ENCODE results near the gene CTDSPL.

Gene CTDSPL

DNA sequence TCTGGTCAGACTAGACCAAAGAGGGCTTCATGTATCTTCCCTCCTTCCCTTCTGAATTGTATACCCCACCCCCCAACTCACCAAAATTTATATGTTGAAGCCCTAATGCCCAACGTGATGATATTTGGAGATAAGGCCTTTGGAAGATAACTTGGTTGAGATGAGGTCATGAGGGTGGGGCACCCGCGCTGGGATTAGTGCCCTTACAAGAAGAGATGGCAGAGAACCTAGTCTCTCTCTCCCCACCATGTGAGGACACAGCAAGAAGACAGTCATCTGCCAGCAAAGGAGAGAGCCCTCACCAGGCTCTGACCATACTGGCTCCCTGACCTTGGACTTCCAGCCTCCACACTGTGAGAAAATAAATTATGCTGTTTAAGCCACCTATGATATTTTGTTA, 154.3 kb downstream of the CTDSPL start:
- no peak for DNase-seq (ENCODE audit: low read depth in 2 of 3, low spot score in 1 of 3)

DNA sequence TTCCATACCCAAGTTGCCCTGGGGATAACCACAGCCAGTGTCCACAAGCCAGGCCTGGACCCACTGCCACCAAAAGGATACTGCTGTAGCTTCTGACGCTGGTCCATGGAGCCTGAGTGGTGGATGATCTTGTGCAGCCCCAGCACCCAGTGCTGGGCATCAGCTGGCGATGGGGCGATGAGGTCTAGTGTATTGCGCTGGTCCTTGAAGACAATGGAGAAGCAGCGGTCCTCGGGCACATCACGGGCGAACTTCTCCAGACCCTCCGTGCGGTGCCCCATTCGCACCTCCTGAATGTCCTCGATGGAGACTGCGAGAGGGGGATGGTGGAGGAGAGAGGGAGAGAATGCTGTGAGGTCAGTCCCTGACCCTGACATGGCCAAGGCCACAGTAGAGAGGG, 154.7 kb downstream of the CTDSPL start:
- no peak for DNase-seq (ENCODE audit: low read depth in 2 of 3, low spot score in 1 of 3)

DNA sequence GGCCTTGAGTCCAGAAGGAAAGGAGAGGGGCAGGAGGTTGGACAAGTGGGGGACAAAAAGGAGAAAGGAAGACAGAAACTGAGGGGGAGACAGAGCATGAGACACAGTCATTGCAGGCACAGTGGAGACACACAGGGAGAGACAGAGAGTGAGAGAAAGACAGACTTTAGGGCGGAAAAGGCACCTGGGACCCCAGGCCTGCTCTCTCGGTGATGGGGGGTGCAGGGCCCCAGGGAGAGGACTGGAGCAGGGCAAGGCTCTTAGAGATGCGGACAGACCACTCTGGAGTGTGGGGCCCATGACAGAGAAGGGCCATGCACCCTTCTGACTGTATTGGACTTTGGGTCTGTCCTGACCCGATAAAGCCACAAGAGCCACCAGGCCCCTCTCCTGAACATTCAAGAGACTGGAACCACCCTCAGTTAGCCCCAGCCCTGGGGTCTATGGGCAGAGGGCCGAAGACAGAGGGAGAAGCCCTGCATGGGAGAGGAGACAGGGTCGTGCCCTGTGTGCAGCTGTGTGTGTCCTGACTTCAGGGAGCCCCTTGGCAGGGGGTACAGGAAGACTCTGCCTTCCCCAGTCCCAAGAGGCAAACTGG, 155.3 kb downstream of the CTDSPL start:
- no peak for DNase-seq (ENCODE audit: low read depth in 2 of 3, low spot score in 1 of 3)

DNA sequence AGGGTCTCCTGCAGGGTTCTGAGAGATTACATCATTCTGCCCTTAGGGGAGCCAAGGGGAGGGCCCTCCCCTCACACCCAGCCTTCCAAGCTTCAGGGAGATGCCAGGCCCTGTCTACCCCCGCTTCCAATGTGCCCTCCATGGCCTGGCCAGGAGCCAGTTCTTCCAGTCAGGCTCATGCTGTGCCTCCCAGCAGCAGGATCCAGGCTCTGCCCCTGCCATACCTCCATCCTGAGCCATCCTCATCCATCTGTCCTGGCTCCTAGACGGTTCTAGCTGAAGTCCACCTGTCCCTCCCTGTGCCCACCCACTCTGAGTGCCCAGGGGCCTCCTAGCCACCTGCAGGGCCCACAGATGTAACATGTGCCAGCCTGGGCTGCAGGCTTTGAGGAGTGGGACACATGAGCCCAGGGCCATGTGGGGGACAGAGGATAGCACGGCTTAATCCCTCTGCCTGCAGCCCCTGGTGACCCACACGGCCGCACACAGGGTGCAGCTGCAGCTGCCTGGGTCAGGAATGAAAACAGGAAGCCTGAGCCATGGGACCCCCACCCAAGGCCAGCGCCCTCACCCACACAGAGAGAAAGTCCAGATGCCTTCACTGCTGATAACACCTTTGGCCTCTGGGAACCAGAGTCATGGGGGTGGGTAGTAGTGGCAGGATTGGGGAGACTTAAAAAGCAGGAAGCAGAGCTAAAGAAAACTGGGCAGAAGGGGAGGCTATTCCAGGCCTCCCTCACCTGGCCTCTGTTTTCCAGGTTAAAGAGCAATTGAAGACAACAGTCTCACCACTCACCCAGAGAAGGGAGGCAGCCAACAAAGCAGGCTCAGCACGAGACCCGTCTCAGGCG, 156.0 kb downstream of the CTDSPL start:
- no peak for DNase-seq (ENCODE audit: low read depth in 2 of 3, low spot score in 1 of 3)

DNA sequence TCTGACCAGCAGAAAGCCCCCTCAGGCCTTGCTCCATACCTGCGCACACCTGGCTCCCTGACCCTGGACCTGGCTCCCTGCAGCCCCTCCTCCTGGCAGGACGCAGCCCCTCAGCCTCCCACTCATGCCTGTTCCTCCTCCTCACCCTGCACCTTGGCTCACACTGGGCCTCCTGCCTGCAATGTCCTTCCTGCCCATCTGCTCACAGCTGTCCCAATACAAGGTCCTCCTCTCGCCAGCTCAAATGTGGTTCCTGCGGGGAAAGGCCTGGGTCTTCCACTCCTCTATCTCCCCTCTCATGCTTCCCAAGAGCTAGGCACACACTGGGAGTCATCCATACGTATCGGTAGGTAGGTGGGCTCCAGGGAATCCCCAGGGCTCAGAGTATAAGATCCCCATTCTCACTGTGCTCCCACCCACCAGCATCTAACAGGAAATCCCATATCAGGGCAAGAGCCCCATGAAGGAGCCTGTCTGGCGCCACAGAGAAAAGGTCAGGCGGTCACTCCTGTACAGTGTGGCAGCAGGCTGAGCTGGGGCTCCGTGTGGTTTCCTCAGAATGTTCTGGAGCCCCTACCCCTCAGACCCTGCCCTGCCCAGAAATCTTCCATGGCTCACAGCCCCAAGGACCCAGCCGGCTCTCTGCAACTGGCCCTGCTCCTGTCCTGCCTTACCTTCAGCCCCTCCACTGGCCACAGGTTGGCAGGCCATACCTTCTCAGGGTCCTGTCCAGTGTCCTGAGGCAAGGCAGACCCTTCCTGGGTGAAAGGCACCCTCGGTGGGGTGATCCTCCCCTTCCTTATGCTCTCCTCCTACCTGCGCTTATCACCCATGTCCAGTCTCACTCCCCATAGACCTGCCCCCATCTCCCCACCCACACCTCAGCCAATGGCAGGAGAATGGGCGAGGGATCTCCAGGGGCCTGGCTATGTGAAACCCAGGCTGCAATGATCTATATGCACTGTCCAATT, 156.9 kb downstream of the CTDSPL start:
- no peak for DNase-seq (ENCODE audit: low read depth in 2 of 3, low spot score in 1 of 3)

DNA sequence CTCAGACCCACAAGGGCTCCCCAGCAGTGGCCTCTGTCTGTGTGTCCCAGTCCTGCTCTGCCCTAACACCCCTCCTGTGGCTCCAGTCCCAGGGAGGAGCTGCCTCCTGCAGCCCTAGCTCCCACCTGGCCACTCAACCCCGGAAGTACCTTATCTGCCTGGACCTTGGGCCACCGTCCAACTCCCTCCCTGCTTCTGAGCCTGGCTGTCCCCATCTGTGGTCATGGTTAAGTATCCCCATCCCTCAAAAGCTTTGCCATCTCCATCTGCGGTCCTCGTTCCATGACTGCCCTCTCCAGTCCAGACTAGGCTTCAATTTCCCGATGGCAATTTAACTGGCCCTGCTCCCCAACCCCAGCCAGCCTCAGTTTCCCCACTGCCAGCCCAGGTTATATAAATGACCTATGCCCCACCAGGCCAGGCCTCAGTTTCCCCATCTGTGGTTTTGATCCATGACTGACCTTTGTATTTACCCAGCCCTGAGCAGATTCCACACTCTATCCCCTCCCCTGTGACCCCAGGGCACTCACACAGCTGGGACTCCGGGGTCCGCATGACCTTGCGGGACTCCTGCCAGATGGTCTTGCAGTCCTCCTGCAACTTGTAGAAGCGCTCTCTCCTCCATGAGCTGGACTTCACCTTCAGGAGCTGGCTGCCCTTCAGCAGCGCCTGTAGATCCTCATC, 158.1 kb downstream of the CTDSPL start:
- no peak for DNase-seq (ENCODE audit: low read depth in 2 of 3, low spot score in 1 of 3)

DNA sequence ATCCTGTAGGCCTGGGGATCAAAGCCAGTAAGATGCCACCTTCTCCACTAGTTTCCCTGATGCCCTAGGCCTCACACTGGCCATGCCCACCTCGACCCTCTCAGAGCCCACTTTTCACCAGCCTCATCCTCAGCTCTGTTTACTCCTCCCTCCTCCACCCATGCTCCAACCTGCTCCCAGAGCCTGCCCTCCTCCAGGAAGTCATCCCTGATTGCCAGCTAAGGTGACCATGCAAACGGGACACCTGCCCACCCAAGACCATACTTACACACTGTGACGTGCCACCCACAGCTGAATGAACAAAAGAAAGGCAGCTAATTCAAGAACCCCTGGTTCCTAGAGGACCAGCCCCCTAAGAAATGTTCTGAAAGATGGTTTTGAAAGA, 158.7 kb downstream of the CTDSPL start:
- DNase-seq (ENCODE audit: low read depth in 2 of 3, low spot score in 1 of 3) = no peak

DNA sequence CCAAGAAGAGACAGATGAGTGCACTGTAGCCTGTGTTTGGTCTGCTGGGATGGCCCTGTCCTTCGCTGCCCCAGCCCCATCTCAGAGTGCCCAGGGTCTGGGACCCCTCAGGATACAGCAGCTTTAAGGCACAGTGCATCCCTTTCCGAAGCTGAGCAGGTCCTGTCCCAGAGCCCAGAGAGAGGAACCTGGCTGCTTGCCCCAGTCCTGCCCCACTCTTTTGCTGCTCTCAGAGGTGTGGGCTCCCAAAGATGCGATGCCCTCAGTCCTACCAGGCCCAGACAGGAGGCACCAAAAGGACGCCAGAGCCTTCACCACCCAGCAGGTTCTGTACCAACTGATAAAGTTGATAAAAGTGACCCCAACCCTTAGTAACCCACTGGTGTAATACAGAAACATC, 159.5 kb downstream of the CTDSPL start:
- DNase-seq (ENCODE audit: low read depth in 2 of 3, low spot score in 1 of 3) = no peak

DNA sequence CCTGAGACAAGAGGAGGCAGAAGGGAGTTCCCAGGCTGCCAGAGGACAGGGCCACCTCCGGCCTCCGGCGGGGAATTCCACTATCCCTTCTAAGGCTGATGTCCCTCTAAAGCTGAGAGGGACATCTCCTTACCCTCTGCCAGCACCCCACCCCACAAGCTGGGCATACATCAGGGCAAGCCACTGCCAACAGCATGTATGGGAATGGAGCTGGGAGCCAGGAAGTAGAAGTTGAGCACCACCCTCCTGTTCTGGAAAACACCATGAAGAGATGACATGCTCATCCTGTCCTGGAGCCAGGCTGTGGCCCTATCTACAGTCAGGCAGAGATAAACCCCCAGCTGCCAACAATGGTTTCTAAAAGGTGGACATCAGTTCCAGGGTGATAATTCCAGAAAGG, 160.6 kb downstream of the CTDSPL start:
- DNase-seq (ENCODE audit: low read depth in 2 of 3, low spot score in 1 of 3) = no peak

DNA sequence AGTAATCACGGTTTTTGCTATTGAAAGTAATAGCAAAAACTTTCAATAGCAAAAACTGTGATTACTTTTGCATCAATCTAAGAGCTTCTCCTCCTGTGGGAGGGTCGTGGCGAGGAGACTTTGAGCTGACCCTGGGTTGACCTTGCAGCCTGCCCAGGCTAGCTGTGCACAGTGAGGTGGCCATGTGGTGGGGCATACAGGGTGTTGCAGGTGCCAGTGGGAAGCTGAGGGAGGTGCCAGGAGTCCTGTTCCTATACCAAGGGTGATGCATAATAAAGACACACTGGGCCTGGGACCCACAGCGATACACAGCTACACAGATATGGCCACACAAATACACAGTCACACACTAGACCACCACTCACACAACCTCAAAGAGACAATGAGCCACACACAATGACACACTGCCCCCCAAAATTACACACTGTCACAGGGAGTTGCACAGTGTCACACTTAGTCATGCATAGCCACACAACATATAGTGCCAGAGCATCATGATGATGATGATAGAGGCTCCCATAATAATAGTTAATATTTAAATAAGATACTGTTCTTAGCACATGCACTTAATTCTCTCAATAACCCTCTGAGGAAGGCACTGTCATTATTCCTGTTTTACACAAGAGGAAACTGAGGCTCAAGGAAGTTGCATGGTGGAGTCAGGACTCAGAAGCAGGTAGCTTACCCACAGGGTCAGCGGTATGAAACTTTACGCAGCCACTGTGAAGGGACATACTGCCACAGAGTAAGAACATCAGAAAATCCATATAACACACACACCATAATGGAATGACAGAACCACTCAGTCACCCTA, 161.4 kb downstream of the CTDSPL start:
- no peak for DNase-seq (ENCODE audit: low read depth in 2 of 3, low spot score in 1 of 3)

DNA sequence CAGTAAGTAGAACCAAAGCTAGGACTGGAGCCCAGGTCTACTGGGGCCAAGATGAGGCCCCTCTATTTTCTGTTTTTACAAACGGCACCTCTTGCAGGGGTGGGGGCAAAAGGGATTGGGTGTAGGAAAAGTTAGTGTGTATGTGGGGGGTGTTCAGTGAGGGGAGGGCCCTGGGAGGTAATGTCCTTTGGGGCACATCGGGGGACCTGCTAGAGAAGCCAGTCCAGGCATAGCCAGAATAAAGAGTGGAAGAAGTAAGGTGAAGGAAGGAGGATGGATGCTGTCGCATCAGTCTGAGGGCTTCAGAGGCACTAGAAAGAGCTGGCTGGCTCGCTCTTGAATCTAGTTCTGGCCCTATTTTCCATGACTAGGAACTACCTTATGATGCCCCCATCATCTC, 165.2 kb downstream of the CTDSPL start:
- no peak for DNase-seq (ENCODE audit: low read depth in 2 of 3, low spot score in 1 of 3)

DNA sequence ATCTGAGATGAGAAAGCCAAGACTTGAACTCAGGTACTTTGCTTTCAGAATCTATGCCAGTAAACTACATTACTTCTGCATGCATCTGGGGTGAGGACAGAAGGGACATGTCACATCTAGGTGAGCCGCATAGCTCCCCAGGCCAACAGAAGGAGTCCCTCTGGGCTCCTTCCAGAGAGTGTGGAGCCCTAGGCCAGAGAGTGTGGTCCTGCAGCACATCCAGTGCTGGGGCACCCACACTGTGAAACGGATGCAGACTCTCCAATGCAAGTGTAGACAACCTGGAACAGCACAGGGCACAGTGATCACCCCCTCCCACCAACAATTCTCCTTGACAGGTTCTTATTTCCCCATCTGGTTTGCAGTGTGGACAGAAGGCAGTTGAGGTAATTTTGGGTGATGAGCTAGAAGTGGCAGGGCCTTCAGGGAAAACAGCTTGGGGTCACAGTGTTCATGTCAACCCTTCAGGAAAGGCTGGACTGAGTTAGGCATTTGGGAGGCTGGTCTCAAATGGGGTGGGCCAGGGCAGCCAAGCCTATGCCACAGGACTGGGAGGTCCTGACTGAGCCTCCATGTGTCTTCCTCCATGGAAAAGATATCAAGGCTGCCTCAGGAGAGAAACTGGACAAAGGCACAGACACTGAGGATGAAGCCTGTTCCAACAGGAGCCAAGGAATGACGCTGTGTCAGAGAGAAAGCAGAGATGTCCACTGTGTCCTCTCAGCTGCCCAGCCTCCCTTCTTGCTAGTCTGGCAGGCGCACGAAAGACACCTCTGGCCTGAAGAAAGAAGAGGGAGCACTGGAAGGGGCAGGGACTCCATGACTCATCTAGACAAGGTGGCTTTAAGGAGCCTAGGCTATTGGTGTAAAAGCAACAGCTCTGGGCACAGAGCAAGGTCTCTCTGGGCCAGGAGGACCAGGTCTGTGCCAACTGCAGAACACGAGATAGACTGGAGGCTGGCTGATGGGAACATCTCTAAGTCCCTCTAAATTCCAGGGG, 166.1 kb downstream of the CTDSPL start:
- no peak for DNase-seq (ENCODE audit: low read depth in 2 of 3, low spot score in 1 of 3)

DNA sequence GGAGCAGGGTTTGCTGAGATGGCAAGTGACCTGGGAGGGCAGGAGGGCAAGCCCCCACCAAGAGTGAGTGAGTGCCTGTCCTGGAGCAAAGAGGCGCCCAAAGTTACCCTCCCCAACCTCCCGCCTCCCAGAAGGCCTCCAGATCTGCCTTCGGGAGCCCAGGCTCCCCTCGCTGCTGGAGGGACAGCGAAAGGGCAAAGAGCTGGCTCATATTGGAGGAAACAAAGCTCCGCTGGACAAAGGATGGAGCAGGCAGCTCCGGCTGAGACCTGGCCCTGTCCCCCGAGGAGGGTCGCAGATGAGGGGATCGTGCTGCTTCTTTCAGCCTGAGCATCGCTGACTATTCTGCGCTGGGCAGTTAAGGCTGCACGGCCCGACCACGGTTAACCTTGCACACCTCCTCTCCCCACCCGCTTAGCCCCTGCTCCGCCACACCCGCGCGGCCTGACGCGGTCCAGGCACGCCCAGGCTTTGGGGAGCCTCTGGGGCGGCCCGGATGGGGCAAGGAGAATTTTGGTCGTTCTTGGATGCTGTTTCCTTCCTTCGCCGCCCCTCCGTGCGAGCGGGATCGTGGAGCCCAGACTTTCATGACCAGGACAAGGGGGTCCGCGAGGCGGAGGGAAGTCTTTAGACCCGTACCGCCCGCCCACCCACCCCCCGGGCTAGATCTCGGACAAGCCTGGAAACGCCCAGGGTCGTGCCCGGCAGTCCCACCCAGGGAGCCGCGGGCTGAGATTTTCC, 167.1 kb downstream of the CTDSPL start:
- DNase-seq (ENCODE audit: low read depth in 2 of 3, low spot score in 1 of 3) = no peak

DNA sequence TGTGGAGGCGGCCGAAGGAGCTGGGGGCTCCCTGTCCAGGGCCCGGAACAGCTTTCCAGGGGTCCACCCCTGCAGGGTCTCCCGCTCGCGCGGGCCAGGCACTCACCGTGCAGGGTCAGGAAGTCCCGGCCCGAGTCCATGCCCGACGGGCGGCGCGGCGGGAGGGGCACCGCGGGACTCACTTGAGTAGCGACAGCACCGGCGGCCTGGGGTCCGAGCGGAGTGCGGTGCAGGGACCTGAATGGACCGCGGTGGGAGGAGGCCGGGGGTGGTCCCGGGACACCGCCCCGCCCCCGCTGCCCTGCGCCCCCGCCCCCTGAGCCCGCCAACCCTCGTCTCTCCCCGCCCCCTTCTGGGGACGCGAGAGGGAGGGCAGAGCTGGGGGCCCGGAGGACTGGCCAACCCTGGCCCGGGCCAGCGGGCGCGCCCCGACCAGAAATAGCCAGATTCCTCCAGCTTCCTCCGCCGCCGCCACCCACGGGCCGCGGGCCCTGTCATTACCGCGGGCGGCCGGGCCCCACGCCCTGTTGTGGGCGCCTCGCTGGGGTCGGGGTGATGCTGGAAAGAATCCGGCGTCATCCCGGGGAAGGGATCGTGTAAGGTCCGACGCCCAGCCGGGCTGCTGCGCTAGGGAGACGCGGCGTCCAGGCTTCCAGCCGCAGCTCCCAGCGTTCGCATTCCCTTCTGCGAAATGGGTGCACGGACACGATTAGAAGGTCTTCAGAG, 167.9 kb downstream of the CTDSPL start, which contains the start of gene PLCD1:
Gene PLCD1, minus strand, starts transcription at position 243 of the 726 bp plus-strand sequence. Its CDS starts 103 bp downstream, at position 140.
- DNase-seq (ENCODE audit: low read depth in 2 of 3, low spot score in 1 of 3) = no peak

DNA sequence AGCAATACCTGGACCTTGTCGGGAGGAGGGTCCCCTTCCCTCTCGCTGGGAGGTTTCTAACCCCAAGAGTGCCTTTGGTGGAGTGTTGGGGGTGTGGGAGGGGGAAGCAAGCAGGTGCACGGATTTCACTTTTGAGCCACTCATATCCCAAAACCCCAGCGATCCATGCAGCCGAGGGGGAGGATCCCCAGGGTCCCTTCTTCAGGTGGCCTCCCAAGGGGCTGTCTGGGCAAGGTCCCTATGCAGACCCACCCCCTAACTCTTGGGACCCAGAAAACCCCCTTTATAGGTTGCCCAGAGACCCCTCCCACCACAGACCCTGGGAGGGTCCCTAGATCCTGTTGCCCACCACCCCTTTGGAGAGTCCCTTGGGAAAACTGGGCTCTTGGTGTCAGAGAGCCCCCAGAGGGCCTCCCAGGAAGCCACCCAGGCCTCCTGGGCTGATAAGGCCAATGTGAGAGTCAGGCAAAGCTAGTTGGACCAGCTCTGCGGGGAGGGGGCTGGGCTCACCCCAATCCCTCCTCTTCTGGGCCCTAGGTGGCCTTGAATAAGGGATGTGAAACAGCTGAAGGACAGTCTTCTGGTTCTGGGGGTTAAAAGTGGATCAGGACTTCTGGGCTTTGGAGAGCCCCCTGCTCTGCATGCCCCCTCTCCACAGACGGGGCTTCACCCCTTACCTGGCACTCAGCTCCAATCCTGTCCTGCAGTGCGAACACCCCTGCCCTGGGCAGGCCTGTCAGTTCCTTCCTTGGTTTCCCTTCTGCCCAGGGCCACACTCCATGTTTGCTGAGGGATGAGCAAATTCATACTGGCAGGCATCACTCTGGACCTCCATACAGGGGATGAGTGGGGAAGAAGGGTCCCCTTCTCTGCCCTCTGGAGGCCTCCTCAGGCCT, 168.7 kb downstream of the CTDSPL start:
- no peak for DNase-seq (ENCODE audit: low read depth in 2 of 3, low spot score in 1 of 3)
